ENCODE measurements around the gene WDR12.
"Not testable (repeated sequence)": the region's sequence is repeated elsewhere in the genome, so short reads cannot be mapped to it uniquely, and the experiment has no call there.

WDR12 gene

GRCh38 chr2:202911512-202912341 is at the start of gene WDR12, which contains the start of gene CARF:
TSS of gene WDR12 (minus strand) at chr2:202911673. CDS start at chr2:202911476, 197 bp downstream.
TSS of gene CARF (plus strand) at chr2:202912275. CDS start at chr2:202941903, 29,628 bp downstream.
- H3K4me3 ChIP-seq (ENCODE audit: low read depth in 1 of 2, low read length in 1 of 2): peak within 1 kb of the TSS; percentile 78 to 88

GRCh38 chr2:202960524-202960923 is 49.1 kb upstream of the WDR12 start:
- H3K27ac ChIP-seq: no peak overlapping the region
- TF ChIP-seq CTCF (IDR thresholded peaks at IDR 0.05): no peak
- H3K4me1 ChIP-seq (ENCODE audit: control insufficient read depth in 1 of 2, insufficient read depth in 1 of 2, low read depth in 1 of 2, low read length in 1 of 2): no peaks in the 10 kb centered on the region
- peaks cover 7% of the 10 kb centered on the region for H3K36me3 ChIP-seq
- no peaks in the 10 kb centered on the region for H3K27me3 ChIP-seq
- no peak overlapping the region for H3K4me3 ChIP-seq (ENCODE audit: low read depth in 1 of 2, low read length in 1 of 2)
- H3K9me3 ChIP-seq: no peaks in the 10 kb centered on the region

More at GRCh38 chr2:202911512-202912341, at the start of gene WDR12, which contains the start of gene CARF:
- Histone ChIP-seq H3K9me3 (no peaks in the 10 kb centered on the region), H3K27ac (peak within 1 kb of the TSS; percentile 88), H3K4me1 (ENCODE audit: control insufficient read depth in 1 of 2, insufficient read depth in 1 of 2, low read depth in 1 of 2, low read length in 1 of 2) (peaks cover 12 to 13% of the 10 kb centered on the region in 2 experiments), H3K27me3 (no peaks in the 10 kb centered on the region), H3K36me3 (no peaks in the 10 kb centered on the region)
- no peak for TF ChIP-seq CTCF (IDR thresholded peaks at IDR 0.05)

GRCh38 chr2:202950592-202950991 is 39.1 kb upstream of the WDR12 start:
- Histone ChIP-seq H3K4me3 (ENCODE audit: low read depth in 1 of 2, low read length in 1 of 2) (no peak overlapping the region), H3K27ac (no peak overlapping the region), H3K36me3 (peaks cover 4% of the 10 kb centered on the region), H3K27me3 (no peaks in the 10 kb centered on the region), H3K9me3 (no peaks in the 10 kb centered on the region), H3K4me1 (ENCODE audit: control insufficient read depth in 1 of 2, insufficient read depth in 1 of 2, low read depth in 1 of 2, low read length in 1 of 2) (peaks cover 0 to 5% of the 10 kb centered on the region in 2 experiments)
- TF ChIP-seq CTCF (IDR thresholded peaks at IDR 0.05): no peak

- H3K4me1 ChIP-seq (ENCODE audit: control insufficient read depth in 1 of 2, insufficient read depth in 1 of 2, low read depth in 1 of 2, low read length in 1 of 2); H3K27me3 ChIP-seq; H3K9me3 ChIP-seq; H3K4me3 ChIP-seq (ENCODE audit: low read depth in 1 of 2, low read length in 1 of 2); H3K27ac ChIP-seq; H3K36me3 ChIP-seq: not testable (repeated sequence)
Observed at GRCh38 chr2:202949333-202949732, 37.9 kb upstream of the WDR12 start.

GRCh38 chr2:202945497-202945896 is 34.0 kb upstream of the WDR12 start:
- Histone ChIP-seq H3K27ac (no peak overlapping the region), H3K4me3 (ENCODE audit: low read depth in 1 of 2, low read length in 1 of 2) (no peak overlapping the region), H3K36me3 (peaks cover 4% of the 10 kb centered on the region), H3K9me3 (no peaks in the 10 kb centered on the region), H3K4me1 (ENCODE audit: control insufficient read depth in 1 of 2, insufficient read depth in 1 of 2, low read depth in 1 of 2, low read length in 1 of 2) (peaks cover 0 to 2% of the 10 kb centered on the region in 2 experiments), H3K27me3 (no peaks in the 10 kb centered on the region)
- no peak for TF ChIP-seq CTCF (IDR thresholded peaks at IDR 0.05)

GRCh38 chr2:202944816-202945215 is 33.3 kb upstream of the WDR12 start:
- Histone ChIP-seq H3K36me3 (peaks cover 4% of the 10 kb centered on the region), H3K4me1 (ENCODE audit: control insufficient read depth in 1 of 2, insufficient read depth in 1 of 2, low read depth in 1 of 2, low read length in 1 of 2) (no peaks in the 10 kb centered on the region), H3K4me3 (ENCODE audit: low read depth in 1 of 2, low read length in 1 of 2) (no peak overlapping the region), H3K27me3 (no peaks in the 10 kb centered on the region), H3K9me3 (no peaks in the 10 kb centered on the region), H3K27ac (no peak overlapping the region)
- no peak for TF ChIP-seq CTCF (IDR thresholded peaks at IDR 0.05)
